DMS53 (cell line): ENCODE measurements around the gene DNAH14.
"Not testable (repeated sequence)": the region's sequence is repeated elsewhere in the genome, so short reads cannot be mapped to it uniquely, and the experiment has no call there.

Experiments used
- DNase-seq: peaks from one replicate; lab custom pipeline; 2025; lab: John Stamatoyannopoulos, UW

Gene DNAH14

GRCh38 chr1:224929335-224930237 is at the start of gene DNAH14:
Gene DNAH14 (plus strand): TSS chr1:224929675. CDS start chr1:224952703, 23,028 bp downstream.
- DNase-seq: peak; percentile 98

- DNase-seq: no peak
Observed at GRCh38 chr1:224880593-224881307, 48.7 kb upstream of the DNAH14 start.

GRCh38 chr1:224881308-224881692 is 48.2 kb upstream of the DNAH14 start:
- DNase-seq: not testable (repeated sequence)

GRCh38 chr1:224881762-224882211 is 47.7 kb upstream of the DNAH14 start:
- no peak for DNase-seq

GRCh38 chr1:224882264-224882663 is 47.2 kb upstream of the DNAH14 start:
- DNase-seq: no peak

- no peak for DNase-seq
Observed at GRCh38 chr1:224883091-224883490, 46.4 kb upstream of the DNAH14 start.

GRCh38 chr1:224884361-224884801 is 45.1 kb upstream of the DNAH14 start:
- no peak for DNase-seq

GRCh38 chr1:224885376-224885775 is 44.1 kb upstream of the DNAH14 start:
- not testable (repeated sequence) for DNase-seq

GRCh38 chr1:224894915-224895314 is 34.6 kb upstream of the DNAH14 start:
- DNase-seq: peak; percentile 32

- no peak for DNase-seq
Observed at GRCh38 chr1:224896130-224896781, 33.2 kb upstream of the DNAH14 start.

GRCh38 chr1:224897529-224898327 is 31.7 kb upstream of the DNAH14 start:
- no peak for DNase-seq

- no peak for DNase-seq
Observed at GRCh38 chr1:224898937-224899336, 30.5 kb upstream of the DNAH14 start.

GRCh38 chr1:224900062-224900630 is 29.3 kb upstream of the DNAH14 start:
- no peak for DNase-seq

GRCh38 chr1:224901087-224901810 is 28.2 kb upstream of the DNAH14 start:
- no peak for DNase-seq

- DNase-seq: no peak
Observed at GRCh38 chr1:224903955-224904354, 25.5 kb upstream of the DNAH14 start.

- DNase-seq: no peak
Observed at GRCh38 chr1:224906340-224906739, 23.1 kb upstream of the DNAH14 start.

- no peak for DNase-seq
Observed at GRCh38 chr1:224911217-224911616, 18.3 kb upstream of the DNAH14 start.

- peak; percentile 7 for DNase-seq
Observed at GRCh38 chr1:224914292-224914900, 15.1 kb upstream of the DNAH14 start.

- no peak for DNase-seq
Observed at GRCh38 chr1:224919508-224919907, 10.0 kb upstream of the DNAH14 start.

GRCh38 chr1:224920930-224921329 is 8.5 kb upstream of the DNAH14 start:
- no peak for DNase-seq
